H1 (cell line): Measurements from ENCODE around the gene CDC42BPB. TPM values are rescaled to one million over a fixed set of nuclear protein-coding genes. Genes with fewer than 3 reads are reported as not detected.

Experiments used
- CTCF ChIA-PET: fragments of 300-600 bp; sonication (Branson Sonifier 250); formaldehyde crosslinking; loops from one replicate; lab custom pipeline; 2021; ENCODE audit not compliant: partially characterized antibody; lab: Charles Lee
- POLR2A ChIA-PET: fragments of 300-600 bp; sonication (Branson Sonifier 250); formaldehyde crosslinking; loops from one replicate; lab custom pipeline; 2021; ENCODE audit warnings: inconsistent platforms; ENCODE audit not compliant: partially characterized antibody; lab: Charles Lee
- DNase-seq, 2 experiments: peaks; one replicate each; pipeline versions ENCODE4 v3.0.0 to v3.0.0-alpha.2; 2010 to 2022; ENCODE audit warnings: low spot score in 2 of 2, low read depth in 1 of 2, mixed read lengths in 1 of 2
- FAIRE-seq: peaks from 2 replicates; lab custom pipeline; 2011; peaks lifted over from hg19 to GRCh38; lab: Jason Lieb, UNC
- H2AFZ ChIP-seq: 2 replicates; pipeline ENCODE4 v1.8.1; 2012; ENCODE audit warnings: low read length, inconsistent platforms
- H2AK5ac ChIP-seq: 2 replicates; pipeline ENCODE4 v1.6.1; 2013; ENCODE audit warnings: low read depth, low read length
- H2BK120ac ChIP-seq: replicated peaks from 2 replicates; pipeline ENCODE3; 2013; ENCODE audit warnings: low read depth, low read length, inconsistent platforms
- H2BK12ac ChIP-seq: 2 replicates; pipeline ENCODE4 v1.6.1; 2013; ENCODE audit warnings: low read depth, low read length
- H2BK15ac ChIP-seq: 2 replicates; pipeline ENCODE4 v1.6.1; 2013; ENCODE audit warnings: low read length
- H2BK20ac ChIP-seq: 2 replicates; pipeline ENCODE4 v1.6.1; 2013; ENCODE audit warnings: low read length
- H2BK5ac ChIP-seq: 2 replicates; pipeline ENCODE4 v1.6.1; 2013; ENCODE audit warnings: low read depth, low read length
- H3K14ac ChIP-seq: 2 replicates; pipeline ENCODE4 v1.6.1; 2013; ENCODE audit warnings: inconsistent platforms; ENCODE audit not compliant: insufficient read length
- H3K18ac ChIP-seq: 2 replicates; pipeline ENCODE4 v1.6.1; 2013; ENCODE audit warnings: low read length; ENCODE audit errors: extremely low read depth
- H3K23ac ChIP-seq: 2 replicates; pipeline ENCODE4 v1.6.1; 2013; ENCODE audit warnings: inconsistent platforms; ENCODE audit not compliant: insufficient read length
- H3K23me2 ChIP-seq: 2 replicates; pipeline ENCODE4 v1.6.1; 2013; ENCODE audit warnings: low read depth, low read length
- H3K27ac ChIP-seq: 2 replicates; pipeline ENCODE4 v1.6.1; 2011; ENCODE audit warnings: low read depth, low read length, inconsistent platforms
- H3K27me3 ChIP-seq, 4 experiments: replicated peaks in 1 of 4; 1 replicate in 1 of 4; 2 replicates in 3 of 4; pipeline versions ENCODE4 v1.6.1 to v1.8.1; 2011 to 2013; ENCODE audit warnings: low read length in 3 of 4, mild to moderate bottlenecking in 3 of 4, inconsistent platforms in 2 of 4, mixed read lengths in 2 of 4, moderate library complexity in 1 of 4; ENCODE audit not compliant: control insufficient read depth in 3 of 4, insufficient read depth in 3 of 4; ENCODE audit errors: extremely low read depth in 1 of 4
- H3K36me3 ChIP-seq, 4 experiments: 2 replicates each; pipeline versions ENCODE4 v1.6.1 to v1.8.1; 2011 to 2013; ENCODE audit warnings: mild to moderate bottlenecking in 4 of 4, low read length in 3 of 4, moderate library complexity in 2 of 4, control low read depth in 1 of 4, inconsistent platforms in 1 of 4; ENCODE audit not compliant: insufficient read depth in 4 of 4, control insufficient read depth in 2 of 4
- H3K4ac ChIP-seq: replicated peaks from 2 replicates; pipeline ENCODE3; 2013; ENCODE audit warnings: low read length, low read depth, mixed read lengths, inconsistent platforms; ENCODE audit not compliant: insufficient read length
- H3K4me1 ChIP-seq, 4 experiments: replicated peaks in 1 of 4; 1 replicate in 1 of 4; 2 replicates in 3 of 4; pipeline versions ENCODE4 v1.6.1 to v1.8.1; 2011 to 2013; ENCODE audit warnings: low read length in 3 of 4, inconsistent platforms in 2 of 4, mixed read lengths in 1 of 4; ENCODE audit not compliant: insufficient read depth in 4 of 4, control insufficient read depth in 3 of 4
- H3K4me2 ChIP-seq, 2 experiments: 2 replicates each; pipeline versions ENCODE4 v1.6.1 to v1.8.1; 2011 to 2013; ENCODE audit warnings: low read depth in 2 of 2, low read length in 2 of 2, control low read depth in 1 of 2, inconsistent platforms in 1 of 2, mild to moderate bottlenecking in 1 of 2; ENCODE audit not compliant: insufficient read depth in 1 of 2
- H3K4me3 ChIP-seq, 4 experiments: fragments of 200-600, 300-600 bp in 1 of 4; sonication (generic), shearing (Covaris generic), sonication (Bioruptor Twin) in 1 of 4; 2 replicates each; pipeline versions ENCODE4 v1.5.1 to v1.8.1; 2011 to 2016; ENCODE audit warnings: low read length in 4 of 4, low read depth in 3 of 4, control low read depth in 2 of 4, inconsistent platforms in 2 of 4, mild to moderate bottlenecking in 2 of 4, mixed read lengths in 1 of 4, moderate library complexity in 1 of 4; ENCODE audit not compliant: insufficient read depth in 2 of 4; ENCODE audit errors: extremely low read depth in 1 of 4
- H3K56ac ChIP-seq: replicated peaks from 2 replicates; pipeline ENCODE3; 2013; ENCODE audit warnings: low read depth, mild to moderate bottlenecking, mixed read lengths, low read length, inconsistent platforms; ENCODE audit not compliant: insufficient read length
- H3K79me1 ChIP-seq: 2 replicates; pipeline ENCODE4 v1.6.1; 2013; ENCODE audit warnings: low read depth, low read length, control low read depth
- H3K79me2 ChIP-seq, 2 experiments: 2 replicates each; pipeline versions ENCODE4 v1.6.1 to v1.8.1; 2012 to 2013; ENCODE audit warnings: low read length in 2 of 2, mild to moderate bottlenecking in 2 of 2, inconsistent platforms in 1 of 2; ENCODE audit not compliant: insufficient read depth in 2 of 2, control insufficient read depth in 1 of 2
- H3K9ac ChIP-seq, 4 experiments: replicated peaks in 1 of 4; 1 replicate in 1 of 4; 2 replicates in 3 of 4; pipeline versions ENCODE4 v1.6.1 to v1.8.1; 2011 to 2013; ENCODE audit warnings: low read depth in 3 of 4, low read length in 3 of 4, control low read depth in 2 of 4, mild to moderate bottlenecking in 2 of 4, moderate library complexity in 2 of 4, inconsistent platforms in 1 of 4; ENCODE audit errors: extremely low read depth in 1 of 4
- H3K9me3 ChIP-seq, 2 experiments: 2 replicates each; pipeline versions ENCODE4 v1.6.1 to v1.8.1; 2012 to 2013; ENCODE audit warnings: mild to moderate bottlenecking in 2 of 2, moderate library complexity in 2 of 2, control low read depth in 1 of 2, inconsistent platforms in 1 of 2, low read depth in 1 of 2, low read length in 1 of 2, mixed read lengths in 1 of 2; ENCODE audit not compliant: insufficient read depth in 2 of 2
- H4K20me1 ChIP-seq, 2 experiments: replicated peaks in 1 of 2; 2 replicates each; pipeline versions ENCODE3 to v1.8.1; 2011 to 2013; ENCODE audit warnings: inconsistent platforms in 2 of 2, low read length in 2 of 2, mild to moderate bottlenecking in 1 of 2; ENCODE audit not compliant: insufficient read depth in 2 of 2, control insufficient read depth in 1 of 2
- H4K5ac ChIP-seq: 2 replicates; pipeline ENCODE4 v1.6.1; 2013; ENCODE audit warnings: low read length, low read depth, mixed read lengths, inconsistent platforms; ENCODE audit not compliant: insufficient read length
- H4K8ac ChIP-seq: 2 replicates; pipeline ENCODE4 v1.8.0; 2013; ENCODE audit warnings: mild to moderate bottlenecking, moderate library complexity, low read length, inconsistent platforms; ENCODE audit not compliant: insufficient read depth; ENCODE audit errors: extremely low read depth
- H4K91ac ChIP-seq: replicated peaks from 2 replicates; pipeline ENCODE3; 2013; ENCODE audit warnings: low read length, mixed read lengths, inconsistent platforms; ENCODE audit not compliant: insufficient read length
- HDAC6 ChIP-seq: IDR thresholded peaks from one replicate; pipeline ENCODE4 v1.7.1; 2012; ENCODE audit warnings: low read depth, mild to moderate bottlenecking, inconsistent platforms, low read length, moderate library complexity
- KDM4A ChIP-seq: IDR thresholded peaks from one replicate; pipeline ENCODE4 v1.7.1; 2012; ENCODE audit warnings: low read depth, mild to moderate bottlenecking, moderate library complexity, low read length, inconsistent platforms; ENCODE audit not compliant: severe bottlenecking
- NANOG ChIP-seq: IDR thresholded peaks from 2 replicates; pipeline ENCODE4 v1.6.1; 2011; ENCODE audit warnings: low read length, low read depth, mild to moderate bottlenecking, inconsistent platforms; ENCODE audit not compliant: insufficient read depth, poor library complexity, severe bottlenecking
- SP2 ChIP-seq: IDR thresholded peaks from 2 replicates; pipeline ENCODE4 v1.6.1; 2012; ENCODE audit warnings: mild to moderate bottlenecking, low read length, inconsistent platforms
- TBP ChIP-seq: IDR thresholded peaks from 2 replicates; pipeline ENCODE4 v1.6.1; 2011; ENCODE audit warnings: low read depth, low read length, improper control_type of control experiment
- WGBS, 2 experiments: shearing (Covaris generic) in 1 of 2; methylation state at CpG; one replicate each; pipeline versions ENCODE4 v1.1.6 to v1.1.7; 2013 to 2015; ENCODE audit warnings: low lambda C conversion rate in 2 of 2, mixed read lengths in 2 of 2, inconsistent platforms in 1 of 2, low coverage in 1 of 2, missing lambda C conversion rate in 1 of 2; ENCODE audit not compliant: insufficient replicate concordance in 2 of 2, insufficient coverage in 1 of 2, insufficient read length in 1 of 2; ENCODE audit errors: extremely low coverage in 1 of 2, missing lambda C conversion rate in 1 of 2; 5-methylcytosine and 5-hydroxymethylcytosine counted together
- polyA plus RNA-seq, 7 experiments: library from polyadenylated mRNA; depleted of rRNA in 3 of 7; stranded (reverse) in 5 of 7; unstranded in 2 of 7; fragments of >200 nt in 5 of 7; fragments of 200-250 nt in 2 of 7; gene quantifications; 1 replicate in 5 of 7; 2 replicates in 1 of 7; 4 replicates in 1 of 7; pipeline versions ENCODE4 v1.2.1 to v1.2.3, GENCODE V29; 2011 to 2013; ENCODE audit warnings: missing spikeins in 2 of 7, mixed read lengths in 2 of 7
- total RNA-seq: library from RNA; stranded (reverse); fragmentation: NEBNext Ultra II Directional; extraction: Animal tissue kit (Norgen Biotek cat#: 25700); gene quantifications from 2 replicates; pipeline ENCODE4 v1.2.1, GENCODE V29; 2021

CDC42BPB gene
- total and polyA plus RNA-seq, 2 of the 8 experiments (the other 6 are each of a cell fraction or from before 2014, with no cell fraction given) = 51.2 to 88.2 TPM

GRCh38 chr14:102922490-102923200 is 134.7 kb downstream of the CDC42BPB start, which contains the start of gene AMN:
Gene AMN (plus strand): TSS chr14:102922663. CDS start chr14:102922689, 26 bp downstream.
- Histone ChIP-seq H3K79me2 (no peaks in the 10 kb centered on the region), H3K56ac (no peak within 1 kb of the TSS), H2BK120ac (no peak within 1 kb of the TSS), H2BK5ac (no peak within 1 kb of the TSS), H2AK5ac (peak within 1 kb of the TSS; percentile 77; the same call in 1 of the 2 replicates), H3K36me3 (no peaks in the 10 kb centered on the region), H2AFZ (no peak within 1 kb of the TSS; the same call in 1 of the 2 replicates), H3K27me3 (peaks cover 23 to 59% (median 48%) of the 10 kb centered on the region in 4 experiments; a peak in 6 of 7 replicates), H2BK12ac (peak within 1 kb of the TSS; percentile 63; the same call in 1 of the 2 replicates)
- FAIRE-seq = no peak
- no peak for TF ChIP-seq SP2
- TF ChIP-seq TBP = 0 out of 2 replicates have a peak, but pooled peaks have one; percentile 15
- TF ChIP-seq HDAC6 = no peak
- no peak for TF ChIP-seq NANOG
- peak; percentile 58 for TF ChIP-seq KDM4A
- TF ChIP-seq, all 59 proteins: peak for 2
- peak within 1 kb of the TSS; percentile 67 to 79 for H3K4me2 ChIP-seq
- H4K20me1 ChIP-seq = peaks cover 0 to 16% of the 10 kb centered on the region in 2 experiments
- H3K4me3 ChIP-seq = peak within 1 kb of the TSS; percentile 22 to 56 (median 34); a peak in 7 of 8 replicates
- WGBS, 2 experiments = 30% methylated on average over 28 of the region's 56 CpGs; no CpG with 5 or more reads in 1 of the 2 experiments
- H4K91ac ChIP-seq = no peak within 1 kb of the TSS
- ChIA-PET CTCF (interaction anchor here (0.6 to 2.7 kb wide), 5 partner anchors 137 to 583 kb away, joined by 3 to 12 read pairs (median 3); no protein-coding TSS in a partner anchor), POLR2A (interaction anchor here (0.9 kb wide), 2 partner anchors 51 to 239 kb away, joined by 3 read pairs; no protein-coding TSS in a partner anchor)
- H3K9me3 ChIP-seq = no peaks in the 10 kb centered on the region; a peak in 1 of 4 replicates
- no peak within 1 kb of the TSS for H3K4ac ChIP-seq
- peaks cover 39% of the 10 kb centered on the region; the same call in 1 of the 2 replicates for H3K23me2 ChIP-seq
- DNase-seq = peak in 1 of 2 experiments; percentile 72
- H3K9ac ChIP-seq = no peak within 1 kb of the TSS
- H3K4me1 ChIP-seq = peaks cover 5 to 22% (median 12%) of the 10 kb centered on the region in 4 experiments
- H3K14ac ChIP-seq = no peak within 1 kb of the TSS
- no peak within 1 kb of the TSS for H4K5ac ChIP-seq
- 0 out of 2 replicates have a peak within 1 kb of the TSS, but pooled peaks have one; percentile 5 for H2BK20ac ChIP-seq
- H4K8ac ChIP-seq = peak within 1 kb of the TSS; percentile 63; the same call in 1 of the 2 replicates
- no peak within 1 kb of the TSS for H3K27ac ChIP-seq
- H2BK15ac ChIP-seq = peak within 1 kb of the TSS; percentile 88
- H3K23ac ChIP-seq = no peak within 1 kb of the TSS
- peak within 1 kb of the TSS; percentile 32; the same call in 1 of the 2 replicates for H3K18ac ChIP-seq
- H3K79me1 ChIP-seq = no peaks in the 10 kb centered on the region
